Left lung (tissue), 10 donors: ENCODE results near the gene LEFTY2. TPM values are rescaled to one million over a fixed set of nuclear protein-coding genes. Genes with fewer than 3 reads are reported as not detected.
A peak's percentile ranks its signal among the peaks of the same experiment; 100 is the strongest.

Experiments used
- ATAC-seq: fragments of 200-7000 bp; cut with Tn5 transposase; one replicate; pipeline ENCODE4 v1.9.1; 2020; ENCODE audit warnings: moderate library complexity
- DNase-seq, 4 donors: peaks; one replicate each; pipeline ENCODE4 v3.0.0-alpha.2; 2013 to 2020
- H3K27ac ChIP-seq, 2 donors: fragments of 200-600 bp; sonication (generic) in 1 of 2; one replicate each; pipeline versions ENCODE4 v1.5.0 to v1.8.0; 2020 to 2021
- H3K27me3 ChIP-seq, 2 donors: fragments of 200-600 bp; sonication (generic) in 1 of 2; one replicate each; pipeline versions ENCODE4 v1.5.0 to v1.8.0; 2020 to 2021
- H3K36me3 ChIP-seq, 2 donors: fragments of 200-600 bp; sonication (generic) in 1 of 2; one replicate each; pipeline versions ENCODE4 v1.5.0 to v1.8.0; 2020 to 2021
- H3K4me1 ChIP-seq, 2 donors: fragments of 200-600 bp; one replicate each; pipeline ENCODE4 v1.8.0; 2021
- H3K4me3 ChIP-seq, 2 donors: fragments of 200-600 bp; sonication (generic) in 1 of 2; one replicate each; pipeline versions ENCODE4 v1.5.0 to v1.8.0; 2020 to 2021; ENCODE audit warnings: mild to moderate bottlenecking in 1 of 2
- H3K9me3 ChIP-seq, 2 donors: fragments of 200-600 bp; sonication (generic) in 1 of 2; one replicate each; pipeline versions ENCODE4 v1.5.0 to v1.8.0; 2020 to 2021
- CTCF ChIP-seq, 2 donors: fragments of 200-600 bp; sonication (generic) in 1 of 2; IDR thresholded peaks; one replicate each; pipeline versions ENCODE4 v1.5.0 to v1.8.0; 2021; ENCODE audit warnings: antibody characterized with exemption in 2 of 2
- intact Hi-C, 2 donors: fragments of 100-400 bp; cut with DNase I; formaldehyde crosslinking; loops; one replicate each; pipeline versions ENCODE4 v1.11.2 to v1.14.2; 2022
- polyA plus RNA-seq, 6 donors: library from polyadenylated mRNA; unstranded; fragments of 120-200 nt; gene quantifications; one replicate each; pipeline ENCODE4 v1.2.1, GENCODE V29; 2013; ENCODE audit not compliant: insufficient read length in 6 of 6
- total RNA-seq, 2 donors: library from RNA; stranded (reverse); fragmentation: NEBNext Ultra II Directional; extraction: Animal tissue kit (Norgen Biotek cat#: 25700); gene quantifications; one replicate each; pipeline ENCODE4 v1.2.1, GENCODE V29; 2021
- donor health status: DM: no; HTN: yes; CAD: no.
- donor health status: DM: no; HTN: no; CAD: no.

Gene LEFTY2
- total and polyA plus RNA-seq, 8 donors = 0.17 to 2.4 (median 1.3) TPM; not detected in 1

- H3K27me3 ChIP-seq = peaks cover 0 to 4% of the 10 kb centered on the region in 2 donors
- intact Hi-C loops = no loop called here
- no peak for TF ChIP-seq CTCF (IDR thresholded peaks at IDR 0.05)
- no peak overlapping the region for H3K27ac ChIP-seq
- DNase-seq = no peak
- ATAC-seq = peak; percentile 23
- no peaks in the 10 kb centered on the region for H3K36me3 ChIP-seq
- H3K9me3 ChIP-seq = no peaks in the 10 kb centered on the region
- peaks cover 0 to 5% of the 10 kb centered on the region in 2 donors for H3K4me1 ChIP-seq
- H3K4me3 ChIP-seq = no peak overlapping the region
Measured at GRCh38 chr1:225950905-225951497, 10.0 kb upstream of the LEFTY2 start.

DNA sequence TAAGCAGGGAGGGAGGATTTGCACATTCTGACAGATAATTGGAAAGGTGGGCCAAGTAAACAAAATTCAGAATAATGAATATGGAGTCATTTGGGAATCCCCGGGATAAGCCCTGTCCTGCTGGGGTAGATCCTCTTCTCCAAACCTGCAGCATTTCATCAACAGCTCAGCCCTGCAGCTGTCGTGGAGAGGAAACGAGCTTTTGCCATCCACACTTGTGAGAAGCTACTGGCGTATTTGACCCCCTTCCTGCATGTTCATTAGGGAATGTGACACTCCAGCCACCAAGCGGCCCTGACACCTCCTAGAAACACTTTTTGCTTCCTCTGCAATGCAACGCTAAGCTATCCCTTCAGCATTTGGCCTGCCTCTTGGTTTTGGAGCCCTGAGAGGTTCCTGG, 8.0 kb upstream of the LEFTY2 start:
- no peak overlapping the region for H3K4me3 ChIP-seq
- no peaks in the 10 kb centered on the region for H3K36me3 ChIP-seq
- H3K9me3 ChIP-seq = no peaks in the 10 kb centered on the region
- H3K27ac ChIP-seq = no peak overlapping the region
- no peak for TF ChIP-seq CTCF (IDR thresholded peaks at IDR 0.05)
- ATAC-seq (no peak), DNase-seq (no peak)
- intact Hi-C loops = no loop called here
- H3K27me3 ChIP-seq = peaks cover 0 to 4% of the 10 kb centered on the region in 2 donors
- peaks cover 0 to 5% of the 10 kb centered on the region in 2 donors for H3K4me1 ChIP-seq

DNA sequence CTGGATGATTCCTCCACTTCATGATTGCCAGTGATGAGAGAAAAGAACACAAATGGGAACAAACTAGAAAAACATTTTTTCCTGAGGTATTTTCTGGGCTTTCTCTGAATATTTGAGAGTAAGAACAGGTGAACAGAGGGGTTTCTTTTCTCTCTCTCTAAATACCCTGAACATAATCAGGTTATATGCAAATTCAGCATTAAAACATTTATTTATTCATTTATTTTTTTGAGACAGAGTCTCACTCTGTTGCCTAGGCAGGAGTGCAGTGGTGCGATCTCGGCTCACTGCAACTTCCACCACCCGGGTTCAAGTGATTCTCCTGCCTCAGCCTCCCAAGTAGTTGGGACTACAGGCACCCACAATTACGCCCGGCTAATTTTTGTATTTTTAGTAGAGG, 5.8 kb upstream of the LEFTY2 start:
- no peaks in the 10 kb centered on the region for H3K9me3 ChIP-seq
- intact Hi-C loops = no loop called here
- no peak overlapping the region for H3K4me3 ChIP-seq
- H3K36me3 ChIP-seq = no peaks in the 10 kb centered on the region
- TF ChIP-seq CTCF (IDR thresholded peaks at IDR 0.05) = no peak
- ATAC-seq (no peak), DNase-seq (no peak)
- peaks cover 0 to 11% of the 10 kb centered on the region in 2 donors for H3K4me1 ChIP-seq
- H3K27me3 ChIP-seq = peaks cover 0 to 4% of the 10 kb centered on the region in 2 donors
- H3K27ac ChIP-seq = no peak overlapping the region

GRCh38 chr1:225946082-225946620, 5.1 kb upstream of the LEFTY2 start:
- Histone ChIP-seq H3K27ac (no peak overlapping the region), H3K27me3 (peaks cover 0 to 4% of the 10 kb centered on the region in 2 donors), H3K4me3 (no peak overlapping the region), H3K36me3 (no peaks in the 10 kb centered on the region), H3K4me1 (peaks cover 0 to 14% of the 10 kb centered on the region in 2 donors), H3K9me3 (no peaks in the 10 kb centered on the region)
- no peak for TF ChIP-seq CTCF (IDR thresholded peaks at IDR 0.05)
- ATAC-seq = no peak
- DNase-seq = no peak
- intact Hi-C loops = no loop called here

DNA sequence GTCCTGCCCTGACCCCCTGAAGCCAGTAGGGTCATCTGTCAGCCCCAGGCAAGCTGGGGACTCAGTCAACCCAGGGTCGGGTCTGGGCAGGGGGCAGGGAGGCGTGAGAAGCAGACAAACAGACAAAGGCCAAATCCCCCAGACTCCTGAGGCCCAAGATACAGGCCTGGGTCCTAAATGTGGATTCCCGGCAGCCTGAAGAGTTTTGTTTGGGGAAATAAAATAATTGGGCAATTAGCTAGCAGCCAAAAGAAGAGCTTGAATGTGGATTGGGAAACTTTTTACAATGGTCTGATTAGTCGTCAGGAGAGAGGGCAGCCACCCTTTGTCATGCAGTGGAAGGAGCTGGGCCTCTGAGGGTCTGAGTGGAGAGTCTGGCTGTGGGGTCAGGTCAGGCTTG, 4.5 kb upstream of the LEFTY2 start:
- ATAC-seq (no peak), DNase-seq (no peak)
- Histone ChIP-seq H3K9me3 (no peaks in the 10 kb centered on the region), H3K27ac (no peak overlapping the region), H3K36me3 (no peaks in the 10 kb centered on the region), H3K4me3 (no peak overlapping the region), H3K4me1 (peaks cover 0 to 19% of the 10 kb centered on the region in 2 donors), H3K27me3 (no peaks in the 10 kb centered on the region)
- no peak for TF ChIP-seq CTCF (IDR thresholded peaks at IDR 0.05)
- intact Hi-C loops = no loop called here
